ENCODE results near the gene ARF1.
A peak's percentile ranks its signal among the peaks of the same experiment; 100 is the strongest.

ARF1 gene

DNA sequence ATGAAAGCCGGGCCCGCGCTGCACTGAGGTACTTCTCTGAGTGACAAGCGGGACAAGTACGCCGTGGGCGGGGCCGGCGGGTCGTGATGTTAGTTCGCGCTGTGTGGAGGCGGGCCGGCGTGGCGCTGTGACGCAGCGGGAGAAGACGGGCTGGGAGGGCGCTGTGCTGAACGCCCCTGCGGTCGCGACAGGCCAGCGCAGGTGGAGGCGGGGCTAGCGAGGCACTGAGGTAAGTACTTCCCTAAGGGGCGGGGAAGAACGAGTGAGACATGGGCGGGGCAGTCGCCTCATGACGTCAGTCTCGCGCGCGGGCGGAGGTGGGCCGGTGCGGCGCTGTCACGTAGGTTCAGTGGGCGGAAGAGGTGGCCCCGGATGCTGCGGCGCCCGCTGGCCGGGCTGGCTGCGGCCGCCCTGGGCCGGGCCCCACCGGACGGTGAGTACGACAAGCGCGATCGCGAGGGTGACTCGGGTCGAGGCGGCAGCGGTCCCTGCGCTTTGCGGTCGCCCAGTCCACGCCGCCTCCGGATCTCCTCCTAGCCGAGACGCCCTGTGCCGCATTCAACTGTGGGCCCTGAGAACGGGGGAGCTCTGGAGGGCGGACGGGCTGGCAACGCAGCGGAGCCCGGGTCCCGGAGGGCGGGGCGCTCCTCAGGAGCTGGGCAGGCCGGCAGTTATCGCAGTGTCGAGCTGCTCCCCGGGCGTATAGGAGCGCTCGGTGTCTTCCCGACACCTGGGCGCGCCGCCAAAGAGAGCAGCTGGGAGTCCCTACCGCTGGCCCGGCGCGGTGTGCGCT lies 57.6 kb downstream of the ARF1 start, which contains the start of gene GUK1 (continued):
- TF ChIP-seq ZBTB44 (tag by site-specific recombination; IDR thresholded peaks at IDR 0.05) (peak; percentile 70; the same call in 1 of the 2 replicates), GFI1B (tag by site-specific recombination; IDR thresholded peaks at IDR 0.05) (no peak), ZNF133 (tag by site-specific recombination; IDR thresholded peaks at IDR 0.05) (no peak), AEBP2 (tag by site-specific recombination; IDR thresholded peaks at IDR 0.05; ENCODE audit: borderline replicate concordance) (no peak), SP3 (tag by site-specific recombination; IDR thresholded peaks at IDR 0.05) (peak; percentile 100), ZNF658 (tag by site-specific recombination; IDR thresholded peaks at IDR 0.05) (no peak), ZNF768 (tag by site-specific recombination; IDR thresholded peaks at IDR 0.05) (no peak; the same call in 1 of the 2 replicates), ZNF26 (tag by site-specific recombination; IDR thresholded peaks at IDR 0.05) (no peak), ZBTB1 (tag by site-specific recombination; IDR thresholded peaks at IDR 0.05) (no peak), ZNF19 (tag by site-specific recombination; IDR thresholded peaks at IDR 0.05; ENCODE audit: low read depth) (no peak), ZNF302 (tag by site-specific recombination; IDR thresholded peaks at IDR 0.05; ENCODE audit: low read depth) (no peak), PRDM6 (tag by site-specific recombination; IDR thresholded peaks at IDR 0.05) (no peak), ZNF292 (tag by site-specific recombination; IDR thresholded peaks at IDR 0.05; ENCODE audit: borderline replicate concordance, low read depth) (no peak), ZNF626 (tag by site-specific recombination; IDR thresholded peaks at IDR 0.05) (no peak), ZNF791 (tag by site-specific recombination; IDR thresholded peaks at IDR 0.05) (0 out of 2 replicates have a peak, but pooled peaks have one; percentile 9), KLF16 (tag by site-specific recombination; IDR thresholded peaks at IDR 0.05) (peak; percentile 97), ZNF366 (tag by site-specific recombination; conservative IDR thresholded peaks at IDR 0.05) (0 out of 2 replicates have a peak, but pooled peaks have one; percentile 34), ZNF23 (tag by site-specific recombination; IDR thresholded peaks at IDR 0.05; ENCODE audit: borderline replicate concordance) (no peak)
- TF ChIP-seq, protein P1, sequence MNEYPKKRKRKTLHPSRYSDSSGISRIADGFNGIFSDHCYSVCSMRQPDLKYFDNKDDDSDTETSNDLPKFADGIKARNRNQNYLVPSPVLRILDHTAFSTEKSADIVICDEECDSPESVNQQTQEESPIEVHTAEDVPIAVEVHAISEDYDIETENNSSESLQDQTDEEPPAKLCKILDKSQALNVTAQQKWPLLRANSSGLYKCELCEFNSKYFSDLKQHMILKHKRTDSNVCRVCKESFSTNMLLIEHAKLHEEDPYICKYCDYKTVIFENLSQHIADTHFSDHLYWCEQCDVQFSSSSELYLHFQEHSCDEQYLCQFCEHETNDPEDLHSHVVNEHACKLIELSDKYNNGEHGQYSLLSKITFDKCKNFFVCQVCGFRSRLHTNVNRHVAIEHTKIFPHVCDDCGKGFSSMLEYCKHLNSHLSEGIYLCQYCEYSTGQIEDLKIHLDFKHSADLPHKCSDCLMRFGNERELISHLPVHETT (tag by site-specific recombination; IDR thresholded peaks at IDR 0.05): no peak
- TF ChIP-seq, protein P2, sequence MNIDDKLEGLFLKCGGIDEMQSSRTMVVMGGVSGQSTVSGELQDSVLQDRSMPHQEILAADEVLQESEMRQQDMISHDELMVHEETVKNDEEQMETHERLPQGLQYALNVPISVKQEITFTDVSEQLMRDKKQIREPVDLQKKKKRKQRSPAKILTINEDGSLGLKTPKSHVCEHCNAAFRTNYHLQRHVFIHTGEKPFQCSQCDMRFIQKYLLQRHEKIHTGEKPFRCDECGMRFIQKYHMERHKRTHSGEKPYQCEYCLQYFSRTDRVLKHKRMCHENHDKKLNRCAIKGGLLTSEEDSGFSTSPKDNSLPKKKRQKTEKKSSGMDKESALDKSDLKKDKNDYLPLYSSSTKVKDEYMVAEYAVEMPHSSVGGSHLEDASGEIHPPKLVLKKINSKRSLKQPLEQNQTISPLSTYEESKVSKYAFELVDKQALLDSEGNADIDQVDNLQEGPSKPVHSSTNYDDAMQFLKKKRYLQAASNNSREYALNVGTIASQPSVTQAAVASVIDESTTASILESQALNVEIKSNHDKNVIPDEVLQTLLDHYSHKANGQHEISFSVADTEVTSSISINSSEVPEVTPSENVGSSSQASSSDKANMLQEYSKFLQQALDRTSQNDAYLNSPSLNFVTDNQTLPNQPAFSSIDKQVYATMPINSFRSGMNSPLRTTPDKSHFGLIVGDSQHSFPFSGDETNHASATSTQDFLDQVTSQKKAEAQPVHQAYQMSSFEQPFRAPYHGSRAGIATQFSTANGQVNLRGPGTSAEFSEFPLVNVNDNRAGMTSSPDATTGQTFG (tag by site-specific recombination; IDR thresholded peaks at IDR 0.05; ENCODE audit: borderline replicate concordance): no peak
- TF ChIP-seq, protein P3, sequence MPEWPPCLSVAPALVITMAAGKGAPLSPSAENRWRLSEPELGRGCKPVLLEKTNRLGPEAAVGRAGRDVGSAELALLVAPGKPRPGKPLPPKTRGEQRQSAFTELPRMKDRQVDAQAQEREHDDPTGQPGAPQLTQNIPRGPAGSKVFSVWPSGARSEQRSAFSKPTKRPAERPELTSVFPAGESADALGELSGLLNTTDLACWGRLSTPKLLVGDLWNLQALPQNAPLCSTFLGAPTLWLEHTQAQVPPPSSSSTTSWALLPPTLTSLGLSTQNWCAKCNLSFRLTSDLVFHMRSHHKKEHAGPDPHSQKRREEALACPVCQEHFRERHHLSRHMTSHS (tag by site-specific recombination; IDR thresholded peaks at IDR 0.05): no peak
- TF ChIP-seq, protein P4, sequence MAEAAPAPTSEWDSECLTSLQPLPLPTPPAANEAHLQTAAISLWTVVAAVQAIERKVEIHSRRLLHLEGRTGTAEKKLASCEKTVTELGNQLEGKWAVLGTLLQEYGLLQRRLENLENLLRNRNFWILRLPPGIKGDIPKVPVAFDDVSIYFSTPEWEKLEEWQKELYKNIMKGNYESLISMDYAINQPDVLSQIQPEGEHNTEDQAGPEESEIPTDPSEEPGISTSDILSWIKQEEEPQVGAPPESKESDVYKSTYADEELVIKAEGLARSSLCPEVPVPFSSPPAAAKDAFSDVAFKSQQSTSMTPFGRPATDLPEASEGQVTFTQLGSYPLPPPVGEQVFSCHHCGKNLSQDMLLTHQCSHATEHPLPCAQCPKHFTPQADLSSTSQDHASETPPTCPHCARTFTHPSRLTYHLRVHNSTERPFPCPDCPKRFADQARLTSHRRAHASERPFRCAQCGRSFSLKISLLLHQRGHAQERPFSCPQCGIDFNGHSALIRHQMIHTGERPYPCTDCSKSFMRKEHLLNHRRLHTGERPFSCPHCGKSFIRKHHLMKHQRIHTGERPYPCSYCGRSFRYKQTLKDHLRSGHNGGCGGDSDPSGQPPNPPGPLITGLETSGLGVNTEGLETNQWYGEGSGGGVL (tag by site-specific recombination; IDR thresholded peaks at IDR 0.05): peak; percentile 50; the same call in 1 of the 2 replicates
- TF ChIP-seq, protein P5, sequence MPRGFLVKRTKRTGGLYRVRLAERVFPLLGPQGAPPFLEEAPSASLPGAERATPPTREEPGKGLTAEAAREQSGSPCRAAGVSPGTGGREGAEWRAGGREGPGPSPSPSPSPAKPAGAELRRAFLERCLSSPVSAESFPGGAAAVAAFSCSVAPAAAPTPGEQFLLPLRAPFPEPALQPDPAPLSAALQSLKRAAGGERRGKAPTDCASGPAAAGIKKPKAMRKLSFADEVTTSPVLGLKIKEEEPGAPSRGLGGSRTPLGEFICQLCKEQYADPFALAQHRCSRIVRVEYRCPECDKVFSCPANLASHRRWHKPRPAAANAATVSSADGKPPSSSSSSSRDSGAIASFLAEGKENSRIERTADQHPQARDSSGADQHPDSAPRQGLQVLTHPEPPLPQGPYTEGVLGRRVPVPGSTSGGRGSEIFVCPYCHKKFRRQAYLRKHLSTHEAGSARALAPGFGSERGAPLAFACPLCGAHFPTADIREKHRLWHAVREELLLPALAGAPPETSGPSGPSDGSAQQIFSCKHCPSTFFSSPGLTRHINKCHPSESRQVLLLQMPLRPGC (tag by site-specific recombination; IDR thresholded peaks at IDR 0.05): 0 out of 2 replicates have a peak, but pooled peaks have one; percentile 11

Data from HEK293 (cell line).